ENCODE measurements around the gene COPS4. TPM values are rescaled to one million over a fixed set of nuclear protein-coding genes. Genes with fewer than 3 reads are reported as not detected.

COPS4 gene
- total and polyA plus RNA-seq, 2 of the 8 experiments (the other 6 are each of a cell fraction or from before 2014, with no cell fraction given): 14.9 to 28.3 TPM

- Histone ChIP-seq H3K14ac (ENCODE audit: insufficient read length) (no peak overlapping the region), H3K9me3 (ENCODE audit: insufficient read depth in 2 of 2, low read depth in 1 of 2, low read length in 1 of 2) (no peaks in the 10 kb centered on the region), H2BK12ac (ENCODE audit: low read depth, low read length) (no peak overlapping the region), H2BK5ac (ENCODE audit: low read depth, low read length) (no peak overlapping the region), H3K23ac (ENCODE audit: insufficient read length) (no peak overlapping the region), H3K79me2 (ENCODE audit: control insufficient read depth in 1 of 2, insufficient read depth in 2 of 2, low read length in 2 of 2) (no peaks in the 10 kb centered on the region), H4K8ac (ENCODE audit: extremely low read depth, insufficient read depth, low read length) (no peak overlapping the region), H3K18ac (ENCODE audit: extremely low read depth, low read length) (no peak overlapping the region), H3K4me1 (replicated peaks in 1 of 4; ENCODE audit: control insufficient read depth in 3 of 4, insufficient read depth in 4 of 4, low read length in 3 of 4) (no peaks in the 10 kb centered on the region), H3K23me2 (ENCODE audit: low read depth, low read length) (no peaks in the 10 kb centered on the region), H3K27me3 (replicated peaks in 1 of 4; ENCODE audit: control insufficient read depth in 3 of 4, extremely low read depth in 1 of 4, insufficient read depth in 3 of 4, low read length in 3 of 4) (no peaks in the 10 kb centered on the region; a peak in 1 of 7 replicates), H4K5ac (ENCODE audit: insufficient read length, low read depth, low read length) (no peak overlapping the region), H3K27ac (ENCODE audit: low read depth, low read length) (no peak overlapping the region), H2AFZ (ENCODE audit: low read length) (no peak overlapping the region), H4K91ac (replicated peaks; ENCODE audit: insufficient read length, low read length) (no peak overlapping the region), H2BK15ac (ENCODE audit: low read length) (no peak overlapping the region), H3K56ac (replicated peaks; ENCODE audit: insufficient read length, low read depth, low read length) (no peak overlapping the region), H3K79me1 (ENCODE audit: low read depth, low read length) (no peaks in the 10 kb centered on the region), H2AK5ac (ENCODE audit: low read depth, low read length) (no peak overlapping the region), H4K20me1 (replicated peaks in 1 of 2; ENCODE audit: control insufficient read depth in 1 of 2, insufficient read depth in 2 of 2, low read length in 2 of 2) (no peaks in the 10 kb centered on the region), H2BK120ac (replicated peaks; ENCODE audit: low read depth, low read length) (no peak overlapping the region), H3K4me3 (ENCODE audit: extremely low read depth in 1 of 4, insufficient read depth in 2 of 4, low read depth in 3 of 4, low read length in 4 of 4) (no peak overlapping the region), H3K4me2 (ENCODE audit: insufficient read depth in 1 of 2, low read depth in 2 of 2, low read length in 2 of 2) (no peak overlapping the region), H3K36me3 (ENCODE audit: control insufficient read depth in 2 of 4, insufficient read depth in 4 of 4, low read length in 3 of 4) (no peaks in the 10 kb centered on the region), H2BK20ac (ENCODE audit: low read length) (no peak overlapping the region), H3K4ac (replicated peaks; ENCODE audit: insufficient read length, low read depth, low read length) (no peak overlapping the region), H3K9ac (replicated peaks in 1 of 4; ENCODE audit: extremely low read depth in 1 of 4, low read depth in 3 of 4, low read length in 3 of 4) (no peak overlapping the region)
- 87% methylated on average over 4 of the region's 4 CpGs; no CpG with 5 or more reads in 1 of the 2 experiments for WGBS, 2 experiments (ENCODE audit: extremely low coverage in 1 of 2, insufficient coverage in 1 of 2, insufficient read length in 1 of 2, insufficient replicate concordance in 2 of 2, low coverage in 1 of 2, low lambda C conversion rate in 2 of 2, missing lambda C conversion rate in 1 of 2)
- DNase-seq (ENCODE audit: low read depth in 1 of 2, low spot score in 2 of 2): no peak
- FAIRE-seq: no peak
- ChIA-PET CTCF (ENCODE audit: partially characterized antibody) (interaction anchor here (0.6 to 3.2 kb wide), 3 partner anchors 8 to 27 kb away, joined by 3 to 13 read pairs (median 3); no protein-coding TSS in a partner anchor), POLR2A (ENCODE audit: partially characterized antibody) (no interaction called here)
- TF ChIP-seq TEAD4 (IDR thresholded peaks at IDR 0.05; ENCODE audit: low read depth, low read length) (no peak), SP1 (IDR thresholded peaks at IDR 0.05; ENCODE audit: low read depth, low read length) (no peak), ZNF274 (IDR thresholded peaks at IDR 0.05; ENCODE audit: borderline replicate concordance, extremely low read depth, low read length) (no peak), KDM5A (IDR thresholded peaks at IDR 0.05; ENCODE audit: low read length) (no peak), E2F6 (IDR thresholded peaks at IDR 0.05) (no peak), RBBP5 (IDR thresholded peaks at IDR 0.05; ENCODE audit: borderline replicate concordance, low read depth, low read length) (no peak), CEBPB (IDR thresholded peaks at IDR 0.05; ENCODE audit: low read depth, low read length) (no peak), SRF (IDR thresholded peaks at IDR 0.05; ENCODE audit: low read depth, low read length) (no peak)
- TF ChIP-seq, protein P1, sequence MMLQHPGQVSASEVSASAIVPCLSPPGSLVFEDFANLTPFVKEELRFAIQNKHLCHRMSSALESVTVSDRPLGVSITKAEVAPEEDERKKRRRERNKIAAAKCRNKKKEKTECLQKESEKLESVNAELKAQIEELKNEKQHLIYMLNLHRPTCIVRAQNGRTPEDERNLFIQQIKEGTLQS (IDR thresholded peaks at IDR 0.05; ENCODE audit: insufficient read depth, low read depth, low read length): no peak
Measured at GRCh38 chr4:83082777-83083176, 47.8 kb downstream of the COPS4 start.
